Aorta (tissue), 5 donors: ENCODE results near the gene UPF3A. TPM values are rescaled to one million over a fixed set of nuclear protein-coding genes. Genes with fewer than 3 reads are reported as not detected.

Experiments
- ATAC-seq: fragments of 200-7000 bp; cut with Tn5 transposase; one replicate; pipeline ENCODE4 v1.9.1; 2022; ENCODE audit warnings: moderate library complexity; ENCODE audit not compliant: low FRiP score
- DNase-seq, 2 donors: peaks; one replicate each; pipeline ENCODE4 v3.0.0-alpha.2; 2020
- H3K27ac ChIP-seq, 2 donors: one replicate each; pipeline ENCODE4 v1.5.1; 2013; ENCODE audit warnings: low read length in 2 of 2, mild to moderate bottlenecking in 2 of 2, moderate library complexity in 2 of 2, control low read depth in 1 of 2, inconsistent platforms in 1 of 2, low read depth in 1 of 2
- H3K27me3 ChIP-seq, 2 donors: one replicate each; pipeline ENCODE4 v1.6.1; 2013; ENCODE audit warnings: control low read depth in 1 of 2, low read length in 1 of 2, mild to moderate bottlenecking in 1 of 2, moderate library complexity in 1 of 2; ENCODE audit not compliant: insufficient read depth in 2 of 2, control insufficient read depth in 1 of 2
- H3K36me3 ChIP-seq, 2 donors: one replicate each; pipeline ENCODE4 v1.6.1; 2013; ENCODE audit warnings: control low read depth in 1 of 2, low read length in 1 of 2, mild to moderate bottlenecking in 1 of 2; ENCODE audit not compliant: insufficient read depth in 2 of 2, control insufficient read depth in 1 of 2
- H3K4me1 ChIP-seq, 2 donors: one replicate each; pipeline ENCODE4 v1.6.1; 2013; ENCODE audit warnings: low read length in 2 of 2, control low read depth in 1 of 2, mild to moderate bottlenecking in 1 of 2, moderate library complexity in 1 of 2; ENCODE audit not compliant: insufficient read depth in 2 of 2, control insufficient read depth in 1 of 2
- H3K4me3 ChIP-seq, 2 donors: one replicate each; pipeline ENCODE4 v1.5.1; 2013; ENCODE audit warnings: low read length in 2 of 2, control low read depth in 1 of 2, mild to moderate bottlenecking in 1 of 2
- H3K9me3 ChIP-seq: one replicate; pipeline ENCODE4 v1.6.1; 2013; ENCODE audit warnings: mild to moderate bottlenecking, low read length; ENCODE audit not compliant: control insufficient read depth
- WGBS, 2 donors: extraction: QIAGEN DNeasy Blood & Tissue Kit; methylation state at CpG; one replicate each; pipeline ENCODE4 v1.1.7; 2013; 5-methylcytosine and 5-hydroxymethylcytosine counted together
- intact Hi-C, 2 donors: fragments of 100-400 bp; cut with DNase I; formaldehyde crosslinking; loops; one replicate each; pipeline versions ENCODE4 v1.14.2 to v1.15.0; 2022
- polyA plus RNA-seq, 2 donors: library from polyadenylated mRNA; stranded (reverse); fragments of 200-250 nt; gene quantifications; one replicate each; pipeline ENCODE4 v1.2.3, GENCODE V29; 2013
- total RNA-seq, 2 donors: library from RNA; stranded (reverse); fragmentation: NEBNext Ultra II Directional; extraction: Animal tissue kit (Norgen Biotek cat#: 25700); gene quantifications; one replicate each; pipeline ENCODE4 v1.2.1, GENCODE V29; 2021
- donor health status: healthy with polysubstance abuse.
- donor health status: Bipolar disorder and iron deficiency.
- donor health status: DM: no; HTN: no; CAD: no.
- donor health status: DM: no; HTN: no; CAD: no.
- donor health status: DM: yes; HTN: yes; CAD: no.

Gene UPF3A
- total and polyA plus RNA-seq, 4 donors = 40.5 to 110 (median 59.3) TPM

- Histone ChIP-seq H3K36me3 (no peaks in the 10 kb centered on the region), H3K27ac (no peak overlapping the region), H3K9me3 (no peaks in the 10 kb centered on the region), H3K4me3 (peak overlapping the region; percentile 84 to 89), H3K4me1 (no peaks in the 10 kb centered on the region), H3K27me3 (no peaks in the 10 kb centered on the region)
- DNase-seq = no peak
- ATAC-seq = no peak
- intact Hi-C loops = no loop called here
- 16 to 23% methylated on average over 7 of the region's 7 CpGs for WGBS, 2 donors
Observed at GRCh38 chr13:114315074-114315785, 33.8 kb downstream of the UPF3A start.

DNA sequence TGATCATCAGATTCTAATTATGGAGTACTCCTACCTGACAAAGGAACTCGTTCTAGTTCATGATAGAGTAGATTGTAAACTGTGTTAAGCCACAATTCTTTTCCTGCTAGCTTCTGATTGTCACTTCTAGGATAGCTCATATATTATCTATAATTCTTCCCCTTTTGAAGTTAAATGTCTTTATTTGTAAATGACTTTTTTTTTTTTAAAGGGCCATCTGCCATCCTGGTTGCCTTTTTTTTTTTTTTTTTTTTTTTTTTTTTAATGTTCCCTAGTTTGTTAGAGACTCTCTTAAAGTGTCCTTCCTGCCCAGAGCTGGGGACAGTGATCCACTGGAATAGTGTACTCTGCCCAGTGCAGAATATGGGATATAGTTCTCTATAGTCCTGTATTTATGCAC, 37.2 kb downstream of the UPF3A start:
- Histone ChIP-seq H3K4me1 (no peaks in the 10 kb centered on the region), H3K9me3 (no peaks in the 10 kb centered on the region), H3K27ac (no peak overlapping the region), H3K36me3 (peaks cover 0 to 4% of the 10 kb centered on the region in 2 donors), H3K4me3 (no peak overlapping the region), H3K27me3 (no peaks in the 10 kb centered on the region)
- DNase-seq (no peak), ATAC-seq (no peak)
- intact Hi-C loops = no loop called here
- 45 to 61% methylated on average over 1 of the region's 1 CpG for WGBS, 2 donors

GRCh38 chr13:114319441-114319913, 38.1 kb downstream of the UPF3A start:
- Histone ChIP-seq H3K4me1 (no peaks in the 10 kb centered on the region), H3K4me3 (no peak overlapping the region), H3K9me3 (no peaks in the 10 kb centered on the region), H3K27ac (no peak overlapping the region), H3K36me3 (peaks cover 6 to 8% of the 10 kb centered on the region in 2 donors), H3K27me3 (no peaks in the 10 kb centered on the region)
- WGBS, 2 donors = 17 to 20% methylated on average over 3 of the region's 3 CpGs
- intact Hi-C loops = no loop called here
- DNase-seq = no peak
- no peak for ATAC-seq

DNA sequence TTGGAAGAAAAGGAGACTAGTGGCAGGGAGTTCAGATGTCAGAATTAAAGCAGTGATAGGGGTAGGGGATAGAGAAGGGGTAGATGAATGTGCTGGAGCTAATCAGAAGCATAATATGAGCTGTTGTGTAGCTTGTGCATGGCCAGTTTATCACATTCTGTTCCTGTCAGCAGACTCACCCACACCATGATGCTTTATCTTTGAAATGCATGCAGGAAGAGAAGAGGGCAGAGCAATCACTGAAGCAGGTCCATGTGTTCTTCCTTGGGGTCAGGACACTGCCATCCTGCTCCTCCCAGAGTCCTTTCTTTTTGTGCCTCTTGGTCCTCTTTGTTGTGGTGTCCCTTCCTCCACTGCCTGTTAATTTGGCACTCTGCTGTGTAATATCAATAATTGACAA, 38.7 kb downstream of the UPF3A start:
- DNase-seq = no peak
- Histone ChIP-seq H3K4me1 (no peaks in the 10 kb centered on the region), H3K36me3 (peaks cover 10 to 12% of the 10 kb centered on the region in 2 donors), H3K9me3 (no peaks in the 10 kb centered on the region), H3K27me3 (no peaks in the 10 kb centered on the region), H3K4me3 (no peak overlapping the region), H3K27ac (no peak overlapping the region)
- ATAC-seq = no peak
- intact Hi-C loops = no loop called here

DNA sequence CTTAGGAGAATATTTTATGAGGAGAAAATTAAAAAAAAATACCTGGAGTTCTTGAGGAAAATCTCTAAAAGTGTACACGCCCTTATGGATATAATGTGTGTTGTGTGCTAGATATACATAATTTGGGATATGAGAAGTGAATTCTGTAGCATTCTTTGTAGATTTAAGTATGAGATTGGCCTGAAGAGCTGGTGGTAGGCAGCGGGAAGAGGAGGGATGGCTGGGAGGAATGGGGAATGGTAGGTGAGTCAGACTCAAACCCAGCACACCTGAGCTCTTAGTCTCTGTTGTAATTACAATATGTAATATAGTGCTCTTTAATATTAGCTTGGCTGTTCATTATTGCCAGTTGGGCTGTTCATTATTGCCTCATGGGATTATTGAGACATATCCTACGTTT, 39.9 kb downstream of the UPF3A start:
- H3K36me3 ChIP-seq = peaks cover 10 to 20% of the 10 kb centered on the region in 2 donors
- no peak overlapping the region for H3K27ac ChIP-seq
- ATAC-seq (no peak), DNase-seq (no peak)
- H3K27me3 ChIP-seq = no peaks in the 10 kb centered on the region
- intact Hi-C loops = no loop called here
- H3K4me1 ChIP-seq = no peaks in the 10 kb centered on the region
- H3K4me3 ChIP-seq = no peak overlapping the region
- no peaks in the 10 kb centered on the region for H3K9me3 ChIP-seq
- 92 to 95% methylated on average over 3 of the region's 3 CpGs for WGBS, 2 donors

DNA sequence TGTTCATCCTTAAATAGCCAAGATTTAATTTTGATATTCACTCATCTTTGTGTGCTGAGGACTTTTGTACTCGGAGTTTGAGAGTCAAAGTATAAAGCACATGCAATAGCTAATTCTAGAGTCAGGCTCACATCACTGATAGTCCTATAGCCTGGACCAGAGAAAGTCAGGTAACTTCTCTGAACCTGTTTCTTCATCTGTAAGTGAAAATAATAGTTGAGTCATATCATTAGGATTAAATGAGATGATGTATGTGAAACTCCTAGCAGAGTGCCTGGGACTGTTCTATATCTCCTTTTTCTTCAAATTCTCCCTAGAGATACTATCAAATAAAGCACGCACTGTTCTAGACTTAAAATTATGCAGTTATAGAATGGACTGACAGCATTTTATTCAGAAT, 41.9 kb downstream of the UPF3A start:
- WGBS, 2 donors = 89 to 90% methylated on average over 2 of the region's 2 CpGs
- H3K36me3 ChIP-seq = peaks cover 10 to 20% of the 10 kb centered on the region in 2 donors
- H3K27me3 ChIP-seq = no peaks in the 10 kb centered on the region
- ATAC-seq (no peak), DNase-seq (no peak)
- intact Hi-C loops = no loop called here
- H3K9me3 ChIP-seq = no peaks in the 10 kb centered on the region
- H3K27ac ChIP-seq = no peak overlapping the region
- H3K4me1 ChIP-seq = no peaks in the 10 kb centered on the region
- no peak overlapping the region for H3K4me3 ChIP-seq

GRCh38 chr13:114324334-114324733, 42.9 kb downstream of the UPF3A start:
- H3K27me3 ChIP-seq = no peaks in the 10 kb centered on the region
- no peak overlapping the region for H3K27ac ChIP-seq
- no peak for DNase-seq
- H3K36me3 ChIP-seq = peaks cover 10 to 20% of the 10 kb centered on the region in 2 donors
- WGBS, 2 donors = 96% methylated on average over 4 of the region's 4 CpGs
- H3K4me1 ChIP-seq = no peaks in the 10 kb centered on the region
- H3K4me3 ChIP-seq = no peak overlapping the region
- intact Hi-C loops = no loop called here
- no peak for ATAC-seq
- no peaks in the 10 kb centered on the region for H3K9me3 ChIP-seq

GRCh38 chr13:114325729-114326128, 44.3 kb downstream of the UPF3A start:
- no peak overlapping the region for H3K4me3 ChIP-seq
- DNase-seq (no peak), ATAC-seq (no peak)
- no peaks in the 10 kb centered on the region for H3K27me3 ChIP-seq
- no peaks in the 10 kb centered on the region for H3K9me3 ChIP-seq
- no peak overlapping the region for H3K27ac ChIP-seq
- no peaks in the 10 kb centered on the region for H3K4me1 ChIP-seq
- intact Hi-C loops = no loop called here
- H3K36me3 ChIP-seq = peaks cover 10 to 23% of the 10 kb centered on the region in 2 donors
- WGBS, 2 donors = 95 to 96% methylated on average over 3 of the region's 3 CpGs

- H3K9me3 ChIP-seq = no peaks in the 10 kb centered on the region
- ATAC-seq (no peak), DNase-seq (no peak)
- peaks cover 7 to 23% of the 10 kb centered on the region in 2 donors for H3K36me3 ChIP-seq
- 82 to 86% methylated on average over 6 of the region's 6 CpGs for WGBS, 2 donors
- H3K4me1 ChIP-seq = no peaks in the 10 kb centered on the region
- intact Hi-C loops = no loop called here
- H3K27ac ChIP-seq = no peak overlapping the region
- no peak overlapping the region for H3K4me3 ChIP-seq
- no peaks in the 10 kb centered on the region for H3K27me3 ChIP-seq
Observed at GRCh38 chr13:114328034-114328433, 46.6 kb downstream of the UPF3A start.
